Activated CD8-positive, alpha-beta memory T cell treated with anti-CD3 and anti-CD28 coated beads, Interleukin-2, amount 50 U/mL, for 1 hour (primary cell): Measurements from ENCODE around the gene GOLT1A.

Source experiments
- DNase-seq: peaks from one replicate; pipeline ENCODE4 v3.0.0-alpha.2; 2020; ENCODE audit errors: extremely low read depth

GOLT1A gene

GRCh38 chr1:204192589-204193352, 21.0 kb downstream of the GOLT1A start:
- no peak for DNase-seq

DNA sequence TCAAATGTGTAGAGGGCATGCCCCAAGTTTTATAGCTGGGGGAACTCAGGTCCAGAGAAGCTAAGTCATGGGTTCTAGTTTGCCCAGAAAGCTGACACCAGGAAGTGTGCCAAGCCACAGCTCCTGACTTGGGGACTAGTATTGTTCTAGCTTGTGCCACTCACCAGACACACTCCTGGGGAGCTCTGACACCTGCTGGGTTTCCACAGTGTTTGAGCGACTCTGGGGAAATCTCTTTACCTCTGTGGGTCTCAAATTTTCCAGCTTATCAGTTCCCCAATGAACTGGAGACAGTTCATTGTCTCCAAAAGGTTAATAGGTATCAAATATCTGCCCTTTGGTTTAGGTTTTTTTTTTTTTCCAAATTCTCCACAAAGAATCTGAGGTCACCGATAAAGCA, 21.7 kb downstream of the GOLT1A start:
- DNase-seq, result no peak

- DNase-seq, result no peak
Observed at GRCh38 chr1:204191456-204191855, 22.3 kb downstream of the GOLT1A start.

GRCh38 chr1:204190212-204191211, 23.3 kb downstream of the GOLT1A start:
- no peak for DNase-seq

DNA sequence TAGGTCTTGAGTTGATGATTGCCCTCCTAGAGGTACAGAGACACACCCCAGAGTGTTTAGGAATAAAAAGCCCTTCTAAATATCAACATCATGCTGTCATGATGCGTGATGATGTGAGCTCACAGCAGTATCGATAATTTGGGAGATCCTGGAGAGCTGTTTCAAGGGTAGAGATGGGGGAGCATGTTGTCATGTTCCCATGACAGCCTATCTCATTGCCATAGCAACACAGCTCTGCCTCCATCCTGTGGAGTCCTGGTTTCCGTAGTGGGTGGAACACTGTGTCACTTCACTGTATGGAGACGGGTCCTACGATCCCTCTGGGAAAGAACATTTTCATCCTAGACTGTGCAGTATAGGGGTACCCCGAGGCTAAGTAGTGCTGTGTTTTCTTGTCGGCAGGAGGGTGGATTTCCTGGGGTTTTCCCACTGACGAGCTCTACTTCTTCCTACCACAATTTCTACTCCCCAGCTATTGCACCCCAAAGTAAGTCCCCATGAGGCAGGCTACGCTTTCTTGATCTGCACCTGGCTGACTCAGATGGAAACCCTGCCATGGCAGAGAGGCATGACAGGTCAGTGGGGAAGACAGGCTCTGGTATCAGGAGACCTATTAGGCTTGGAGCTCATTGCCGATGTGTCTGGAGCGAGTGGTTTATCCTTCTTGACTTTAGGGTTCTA, 24.7 kb downstream of the GOLT1A start:
- DNase-seq, result no peak

DNA sequence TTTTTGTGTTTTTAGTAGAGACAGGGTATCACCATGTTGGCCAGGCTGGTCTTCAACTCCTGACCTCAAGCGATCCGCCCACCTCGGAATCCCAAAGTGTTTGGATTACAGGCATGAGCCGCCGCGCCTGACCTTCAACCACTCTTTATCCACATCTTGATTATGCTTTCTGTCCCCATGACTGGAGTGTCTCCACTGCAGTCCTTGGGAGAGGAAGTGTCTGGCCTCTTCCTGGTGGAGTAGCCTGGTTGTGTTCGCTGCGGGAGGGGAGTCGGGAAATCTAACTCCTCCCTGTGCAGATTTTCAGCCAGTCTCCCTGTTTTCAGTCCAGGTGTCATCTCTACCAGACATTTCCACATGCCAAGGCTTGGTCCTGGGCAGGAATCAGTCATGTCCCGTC, 27.2 kb downstream of the GOLT1A start:
- DNase-seq, result no peak

DNA sequence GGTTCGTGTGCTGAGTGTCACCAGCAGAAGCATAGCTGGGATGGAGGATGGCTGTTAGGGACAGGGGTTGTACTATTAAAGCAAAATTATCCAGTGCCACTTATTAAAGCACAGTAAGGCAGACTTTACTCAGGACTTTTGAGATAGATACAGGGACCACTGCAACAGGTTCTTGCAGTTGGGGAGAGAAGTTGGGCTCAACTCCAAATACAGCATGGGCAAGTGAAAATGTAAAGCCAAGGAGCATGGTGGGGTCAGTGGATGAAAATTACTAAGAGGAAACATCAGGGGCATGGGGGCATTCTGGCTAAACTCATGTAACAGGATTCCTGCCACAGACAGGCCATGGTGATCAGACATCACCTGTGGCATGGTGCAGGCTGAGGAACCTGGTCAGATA, 32.7 kb downstream of the GOLT1A start:
- DNase-seq, result no peak

DNA sequence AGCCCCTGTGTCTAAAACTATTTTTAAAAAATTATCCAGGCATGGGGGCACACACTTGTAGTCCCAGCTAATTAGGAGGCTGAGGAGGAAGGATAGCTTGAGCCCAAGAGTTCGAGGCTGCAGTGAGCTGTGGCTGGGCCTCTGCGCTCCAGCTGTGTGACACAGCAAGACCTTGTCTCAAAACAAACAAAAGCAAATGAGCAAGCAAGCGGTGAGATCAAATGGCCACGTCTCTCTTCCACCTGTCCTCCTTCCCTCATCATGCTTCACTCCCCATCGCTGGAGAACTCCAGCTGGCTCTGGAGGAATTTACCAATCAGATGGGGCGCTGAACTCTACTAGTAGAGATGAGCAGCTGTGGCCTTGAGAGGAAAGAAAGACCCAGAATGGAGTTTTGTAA, 33.7 kb downstream of the GOLT1A start:
- DNase-seq, result no peak

GRCh38 chr1:204178487-204179281, 35.1 kb downstream of the GOLT1A start:
- no peak for DNase-seq

- no peak for DNase-seq
Observed at GRCh38 chr1:204177133-204177532, 36.7 kb downstream of the GOLT1A start.

GRCh38 chr1:204176049-204176448, 37.7 kb downstream of the GOLT1A start:
- DNase-seq, result no peak

DNA sequence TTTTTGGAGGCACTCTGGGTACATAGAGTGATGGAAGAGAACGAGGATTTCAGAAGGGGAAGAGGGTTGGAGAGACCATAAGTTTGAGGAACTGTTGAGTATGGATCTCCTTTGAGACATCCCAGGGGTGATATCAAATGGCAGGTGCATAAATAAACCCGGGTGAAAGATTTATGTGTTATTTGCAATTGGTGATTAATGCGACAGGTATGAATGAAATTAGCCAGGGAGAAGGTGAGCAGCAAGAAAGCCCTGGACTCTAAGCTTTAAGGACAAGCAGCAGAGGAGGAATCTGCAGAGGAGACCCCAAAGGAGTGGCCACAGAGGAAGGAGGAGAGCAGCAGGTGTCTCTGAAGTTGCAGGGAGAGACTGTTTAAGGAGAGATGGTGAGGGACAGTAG, 38.8 kb downstream of the GOLT1A start:
- no peak for DNase-seq

DNA sequence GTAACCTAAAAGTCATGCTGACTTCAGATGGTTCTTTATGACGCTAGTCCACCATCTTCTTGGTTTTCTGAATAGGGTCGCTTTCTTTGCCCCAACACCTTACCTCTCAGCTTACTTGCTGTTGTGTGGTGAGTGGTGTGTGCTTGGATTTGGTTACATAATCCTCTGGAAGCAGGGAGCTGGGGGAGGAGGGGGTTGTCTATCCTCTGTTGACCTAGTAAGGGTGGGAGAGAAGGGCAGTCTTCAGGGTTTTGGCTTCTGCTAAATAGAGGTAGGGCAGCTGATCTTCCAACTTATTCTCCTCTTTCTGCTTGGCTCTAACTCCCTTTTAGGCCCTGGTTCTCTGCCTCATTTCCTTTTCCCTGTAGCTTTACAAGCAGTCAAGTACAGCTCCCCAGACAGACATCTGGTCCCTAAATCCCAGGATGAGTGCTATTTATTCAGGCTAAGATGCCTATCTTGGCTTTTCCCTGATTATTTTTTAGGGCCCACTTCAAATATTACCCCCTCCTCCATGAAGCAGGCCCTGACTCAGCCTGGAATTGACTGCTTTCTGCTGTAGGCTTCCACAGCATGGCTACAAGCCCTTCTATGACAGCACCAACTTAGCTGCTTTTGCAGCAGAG, 41.3 kb downstream of the GOLT1A start:
- no peak for DNase-seq

DNA sequence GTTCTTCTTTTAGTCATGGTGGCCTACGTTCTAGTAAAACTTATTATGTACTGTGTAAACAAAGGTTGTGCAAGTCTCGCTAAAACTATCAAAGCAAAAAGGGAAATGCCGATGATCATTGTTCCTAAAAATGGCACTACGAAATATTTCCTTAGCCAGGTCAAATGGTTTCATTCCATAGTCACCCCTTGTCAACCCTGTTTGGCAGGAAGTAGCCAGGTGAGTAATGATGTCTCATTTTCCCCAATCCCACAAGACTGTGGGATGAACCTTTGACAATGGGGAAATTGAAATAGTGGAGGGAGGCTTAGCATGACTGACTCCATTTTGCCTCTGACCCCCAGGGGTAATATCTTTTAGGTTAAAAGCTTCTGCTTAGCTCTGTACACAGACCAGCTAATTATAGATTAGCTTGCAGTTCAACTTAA, 42.0 kb downstream of the GOLT1A start:
- no peak for DNase-seq

DNA sequence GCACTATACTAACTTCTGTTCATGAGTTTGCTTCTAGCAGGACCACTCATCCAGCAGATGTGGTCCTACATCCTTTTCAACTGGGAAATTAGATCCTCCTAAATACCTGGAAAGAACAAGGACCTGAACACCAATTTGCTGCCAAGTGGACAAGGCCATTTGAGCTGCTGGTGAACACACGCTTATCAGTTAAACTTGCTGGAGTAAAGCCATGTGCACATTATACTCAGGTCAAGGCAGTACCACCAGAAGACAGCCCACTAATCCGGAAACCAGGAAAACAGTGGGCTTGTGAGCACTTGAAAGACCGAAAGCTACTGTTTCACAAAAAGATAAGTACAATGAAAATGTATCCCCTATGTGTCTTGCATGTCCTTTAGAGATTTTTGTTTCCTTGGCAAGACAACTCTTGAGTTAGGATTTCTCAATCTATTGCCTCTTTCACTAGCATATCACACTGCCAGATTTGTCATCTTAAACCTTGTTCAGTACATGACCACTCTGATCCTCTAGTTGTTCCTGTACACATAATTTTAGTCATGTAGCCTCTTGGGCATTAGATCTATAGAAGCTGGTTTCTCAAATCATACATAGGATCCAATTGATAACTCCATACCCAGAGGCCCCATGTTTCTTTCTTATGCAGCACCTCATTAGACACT, 43.2 kb downstream of the GOLT1A start:
- no peak for DNase-seq

- DNase-seq, result no peak
Observed at GRCh38 chr1:204169858-204170257, 43.9 kb downstream of the GOLT1A start.

DNA sequence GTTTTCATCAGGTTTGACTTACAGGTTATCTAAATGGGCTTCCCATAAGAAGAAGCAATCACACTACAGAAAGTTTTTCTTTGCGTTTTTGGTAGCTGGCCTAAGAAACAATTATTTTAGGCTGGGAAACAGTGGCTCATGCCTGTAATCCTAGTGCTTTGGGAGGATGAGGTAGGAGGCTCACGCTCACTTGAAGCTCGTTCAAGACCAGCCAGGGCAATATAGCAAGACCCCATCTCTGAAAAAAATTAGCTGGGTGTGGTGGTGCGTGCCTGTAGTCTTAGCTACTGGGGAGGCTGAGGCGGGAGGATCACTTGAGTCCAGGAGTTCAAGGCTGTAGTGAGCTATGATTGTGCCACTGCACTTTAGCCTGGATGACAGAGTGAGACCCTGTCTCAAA, 46.1 kb downstream of the GOLT1A start:
- no peak for DNase-seq

DNA sequence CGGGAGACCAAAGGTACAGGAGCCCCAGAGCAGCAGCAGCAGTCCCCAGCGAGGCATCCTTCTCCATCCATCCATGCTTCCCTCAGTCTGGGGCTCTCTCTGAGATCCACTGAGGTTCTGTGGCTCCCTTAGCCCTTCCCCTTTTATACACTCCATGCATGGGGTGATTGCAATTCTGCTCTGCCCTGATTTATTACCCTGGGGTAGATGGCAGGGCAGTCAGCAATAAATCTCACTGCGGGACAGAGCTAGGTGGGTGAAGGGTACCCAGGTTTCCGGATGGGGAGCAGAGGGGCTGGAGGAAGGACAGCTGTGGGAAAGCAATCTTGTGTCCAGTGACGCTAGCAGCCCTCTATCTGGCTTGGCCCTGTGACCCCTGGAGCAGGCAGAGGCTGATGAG, 47.6 kb downstream of the GOLT1A start, which contains the start of gene REN:
REN (minus strand) TSS at position 119 of the 400 bp plus-strand sequence; CDS start at position 75, 44 bp downstream.
- DNase-seq, result no peak

- peak; percentile 37 for DNase-seq
Observed at GRCh38 chr1:204162494-204163074, 51.2 kb downstream of the GOLT1A start.
